Measurements from ENCODE around the gene MAP4K4. TPM values are rescaled to one million over a fixed set of nuclear protein-coding genes. Genes with fewer than 3 reads are reported as not detected.

MAP4K4 gene
- polyA plus RNA-seq, 2 donors, result 19.6 to 24.1 TPM

GRCh38 chr2:101728865-101729264, 31.4 kb downstream of the MAP4K4 start:
- H3K27me3 ChIP-seq (ENCODE audit: control insufficient read depth in 1 of 2, insufficient read depth in 2 of 2, low read length in 2 of 2), result no peaks in the 10 kb centered on the region
- H3K4me1 ChIP-seq (ENCODE audit: control insufficient read depth in 2 of 2, insufficient read depth in 2 of 2, low read length in 1 of 2), result peaks cover 6 to 10% of the 10 kb centered on the region in 2 donors

GRCh38 chr2:101729521-101730190, 32.1 kb downstream of the MAP4K4 start:
- H3K27me3 ChIP-seq (ENCODE audit: control insufficient read depth in 1 of 2, insufficient read depth in 2 of 2, low read length in 2 of 2), result no peaks in the 10 kb centered on the region
- 78 to 79% methylated on average over 10 of the region's 10 CpGs for WGBS, 2 donors
- no peak overlapping the region for H3K27ac ChIP-seq (ENCODE audit: low read depth in 2 of 2, low read length in 1 of 2)
- H3K9me3 ChIP-seq (ENCODE audit: control insufficient read depth in 2 of 2, insufficient read depth in 1 of 2, low read depth in 1 of 2, low read length in 1 of 2), result no peaks in the 10 kb centered on the region
- no peaks in the 10 kb centered on the region for H3K36me3 ChIP-seq (ENCODE audit: control insufficient read depth in 2 of 2, insufficient read depth in 2 of 2, low read length in 1 of 2)
- peaks cover 6 to 10% of the 10 kb centered on the region in 2 donors for H3K4me1 ChIP-seq (ENCODE audit: control insufficient read depth in 2 of 2, insufficient read depth in 2 of 2, low read length in 1 of 2)
- no peak overlapping the region for H3K4me3 ChIP-seq (ENCODE audit: low read depth in 1 of 2, low read length in 2 of 2)

More at GRCh38 chr2:101728865-101729264, 31.4 kb downstream of the MAP4K4 start:
- 65 to 69% methylated on average over 1 of the region's 1 CpG for WGBS, 2 donors
- Histone ChIP-seq H3K9me3 (ENCODE audit: control insufficient read depth in 2 of 2, insufficient read depth in 1 of 2, low read depth in 1 of 2, low read length in 1 of 2) (no peaks in the 10 kb centered on the region), H3K27ac (ENCODE audit: low read depth in 2 of 2, low read length in 1 of 2) (no peak overlapping the region), H3K36me3 (ENCODE audit: control insufficient read depth in 2 of 2, insufficient read depth in 2 of 2, low read length in 1 of 2) (no peaks in the 10 kb centered on the region), H3K4me3 (ENCODE audit: low read depth in 1 of 2, low read length in 2 of 2) (no peak overlapping the region)

GRCh38 chr2:101731221-101732054, 33.9 kb downstream of the MAP4K4 start:
- no peak overlapping the region for H3K4me3 ChIP-seq (ENCODE audit: low read depth in 1 of 2, low read length in 2 of 2)
- no peak overlapping the region for H3K27ac ChIP-seq (ENCODE audit: low read depth in 2 of 2, low read length in 1 of 2)
- H3K27me3 ChIP-seq (ENCODE audit: control insufficient read depth in 1 of 2, insufficient read depth in 2 of 2, low read length in 2 of 2), result no peaks in the 10 kb centered on the region
- WGBS, 2 donors, result 81 to 82% methylated on average over 9 of the region's 9 CpGs
- H3K4me1 ChIP-seq (ENCODE audit: control insufficient read depth in 2 of 2, insufficient read depth in 2 of 2, low read length in 1 of 2), result peaks cover 9 to 15% of the 10 kb centered on the region in 2 donors
- no peaks in the 10 kb centered on the region for H3K36me3 ChIP-seq (ENCODE audit: control insufficient read depth in 2 of 2, insufficient read depth in 2 of 2, low read length in 1 of 2)
- no peaks in the 10 kb centered on the region for H3K9me3 ChIP-seq (ENCODE audit: control insufficient read depth in 2 of 2, insufficient read depth in 1 of 2, low read depth in 1 of 2, low read length in 1 of 2)

- no peaks in the 10 kb centered on the region for H3K36me3 ChIP-seq (ENCODE audit: control insufficient read depth in 2 of 2, insufficient read depth in 2 of 2, low read length in 1 of 2)
- H3K27ac ChIP-seq (ENCODE audit: low read depth in 2 of 2, low read length in 1 of 2), result no peak overlapping the region
- H3K4me1 ChIP-seq (ENCODE audit: control insufficient read depth in 2 of 2, insufficient read depth in 2 of 2, low read length in 1 of 2), result peaks cover 9 to 15% of the 10 kb centered on the region in 2 donors
- H3K4me3 ChIP-seq (ENCODE audit: low read depth in 1 of 2, low read length in 2 of 2), result no peak overlapping the region
- no peaks in the 10 kb centered on the region for H3K27me3 ChIP-seq (ENCODE audit: control insufficient read depth in 1 of 2, insufficient read depth in 2 of 2, low read length in 2 of 2)
- H3K9me3 ChIP-seq (ENCODE audit: control insufficient read depth in 2 of 2, insufficient read depth in 1 of 2, low read depth in 1 of 2, low read length in 1 of 2), result no peaks in the 10 kb centered on the region
- 76 to 79% methylated on average over 4 of the region's 4 CpGs for WGBS, 2 donors
Observed at GRCh38 chr2:101732199-101732598, 34.7 kb downstream of the MAP4K4 start.

GRCh38 chr2:101732773-101733256, 35.3 kb downstream of the MAP4K4 start:
- Histone ChIP-seq H3K4me1 (ENCODE audit: control insufficient read depth in 2 of 2, insufficient read depth in 2 of 2, low read length in 1 of 2) (peaks cover 9 to 15% of the 10 kb centered on the region in 2 donors), H3K9me3 (ENCODE audit: control insufficient read depth in 2 of 2, insufficient read depth in 1 of 2, low read depth in 1 of 2, low read length in 1 of 2) (no peaks in the 10 kb centered on the region), H3K36me3 (ENCODE audit: control insufficient read depth in 2 of 2, insufficient read depth in 2 of 2, low read length in 1 of 2) (no peaks in the 10 kb centered on the region), H3K27ac (ENCODE audit: low read depth in 2 of 2, low read length in 1 of 2) (no peak overlapping the region), H3K4me3 (ENCODE audit: low read depth in 1 of 2, low read length in 2 of 2) (no peak overlapping the region), H3K27me3 (ENCODE audit: control insufficient read depth in 1 of 2, insufficient read depth in 2 of 2, low read length in 2 of 2) (no peaks in the 10 kb centered on the region)
- WGBS, 2 donors, result 93% methylated on average over 14 of the region's 14 CpGs

- Histone ChIP-seq H3K9me3 (ENCODE audit: control insufficient read depth in 2 of 2, insufficient read depth in 1 of 2, low read depth in 1 of 2, low read length in 1 of 2) (no peaks in the 10 kb centered on the region), H3K27ac (ENCODE audit: low read depth in 2 of 2, low read length in 1 of 2) (no peak overlapping the region), H3K4me1 (ENCODE audit: control insufficient read depth in 2 of 2, insufficient read depth in 2 of 2, low read length in 1 of 2) (peaks cover 9 to 15% of the 10 kb centered on the region in 2 donors), H3K4me3 (ENCODE audit: low read depth in 1 of 2, low read length in 2 of 2) (no peak overlapping the region), H3K36me3 (ENCODE audit: control insufficient read depth in 2 of 2, insufficient read depth in 2 of 2, low read length in 1 of 2) (no peaks in the 10 kb centered on the region), H3K27me3 (ENCODE audit: control insufficient read depth in 1 of 2, insufficient read depth in 2 of 2, low read length in 2 of 2) (no peaks in the 10 kb centered on the region)
- 66 to 70% methylated on average over 4 of the region's 4 CpGs for WGBS, 2 donors
Observed at GRCh38 chr2:101733257-101733993, 35.9 kb downstream of the MAP4K4 start.

- WGBS, 2 donors, result 83% methylated on average over 9 of the region's 9 CpGs
- H3K4me1 ChIP-seq (ENCODE audit: control insufficient read depth in 2 of 2, insufficient read depth in 2 of 2, low read length in 1 of 2), result peaks cover 9 to 15% of the 10 kb centered on the region in 2 donors
- H3K9me3 ChIP-seq (ENCODE audit: control insufficient read depth in 2 of 2, insufficient read depth in 1 of 2, low read depth in 1 of 2, low read length in 1 of 2), result no peaks in the 10 kb centered on the region
- H3K36me3 ChIP-seq (ENCODE audit: control insufficient read depth in 2 of 2, insufficient read depth in 2 of 2, low read length in 1 of 2), result no peaks in the 10 kb centered on the region
- H3K27me3 ChIP-seq (ENCODE audit: control insufficient read depth in 1 of 2, insufficient read depth in 2 of 2, low read length in 2 of 2), result no peaks in the 10 kb centered on the region
- H3K27ac ChIP-seq (ENCODE audit: low read depth in 2 of 2, low read length in 1 of 2), result no peak overlapping the region
- no peak overlapping the region for H3K4me3 ChIP-seq (ENCODE audit: low read depth in 1 of 2, low read length in 2 of 2)
Observed at GRCh38 chr2:101734505-101735165, 37.1 kb downstream of the MAP4K4 start.

- Histone ChIP-seq H3K4me1 (ENCODE audit: control insufficient read depth in 2 of 2, insufficient read depth in 2 of 2, low read length in 1 of 2) (peaks cover 9 to 15% of the 10 kb centered on the region in 2 donors), H3K27me3 (ENCODE audit: control insufficient read depth in 1 of 2, insufficient read depth in 2 of 2, low read length in 2 of 2) (no peaks in the 10 kb centered on the region), H3K36me3 (ENCODE audit: control insufficient read depth in 2 of 2, insufficient read depth in 2 of 2, low read length in 1 of 2) (no peaks in the 10 kb centered on the region), H3K4me3 (ENCODE audit: low read depth in 1 of 2, low read length in 2 of 2) (no peak overlapping the region), H3K9me3 (ENCODE audit: control insufficient read depth in 2 of 2, insufficient read depth in 1 of 2, low read depth in 1 of 2, low read length in 1 of 2) (no peaks in the 10 kb centered on the region), H3K27ac (ENCODE audit: low read depth in 2 of 2, low read length in 1 of 2) (no peak overlapping the region)
Observed at GRCh38 chr2:101735166-101735533, 37.6 kb downstream of the MAP4K4 start.

- Histone ChIP-seq H3K27ac (ENCODE audit: low read depth in 2 of 2, low read length in 1 of 2) (no peak overlapping the region), H3K4me1 (ENCODE audit: control insufficient read depth in 2 of 2, insufficient read depth in 2 of 2, low read length in 1 of 2) (peaks cover 9 to 15% of the 10 kb centered on the region in 2 donors), H3K4me3 (ENCODE audit: low read depth in 1 of 2, low read length in 2 of 2) (no peak overlapping the region), H3K36me3 (ENCODE audit: control insufficient read depth in 2 of 2, insufficient read depth in 2 of 2, low read length in 1 of 2) (no peaks in the 10 kb centered on the region), H3K27me3 (ENCODE audit: control insufficient read depth in 1 of 2, insufficient read depth in 2 of 2, low read length in 2 of 2) (no peaks in the 10 kb centered on the region), H3K9me3 (ENCODE audit: control insufficient read depth in 2 of 2, insufficient read depth in 1 of 2, low read depth in 1 of 2, low read length in 1 of 2) (no peaks in the 10 kb centered on the region)
- WGBS, 2 donors, result 79 to 85% methylated on average over 3 of the region's 3 CpGs
Observed at GRCh38 chr2:101736233-101736632, 38.7 kb downstream of the MAP4K4 start.

Data from esophagus (tissue), 2 donors.